GM19239 (cell line): ENCODE data around the gene MRM2.

Experiments used
- DNase-seq: peaks from one replicate; pipeline ENCODE4 v3.0.0; 2011; ENCODE audit warnings: low spot score; ENCODE audit not compliant: insufficient read length
- FAIRE-seq: peaks from 2 replicates; lab custom pipeline; 2011; peaks lifted over from hg19 to GRCh38; lab: Jason Lieb, UNC

Gene MRM2

GRCh38 chr7:2225830-2226229 is 16.2 kb downstream of the MRM2 start:
- no peak for FAIRE-seq

DNA sequence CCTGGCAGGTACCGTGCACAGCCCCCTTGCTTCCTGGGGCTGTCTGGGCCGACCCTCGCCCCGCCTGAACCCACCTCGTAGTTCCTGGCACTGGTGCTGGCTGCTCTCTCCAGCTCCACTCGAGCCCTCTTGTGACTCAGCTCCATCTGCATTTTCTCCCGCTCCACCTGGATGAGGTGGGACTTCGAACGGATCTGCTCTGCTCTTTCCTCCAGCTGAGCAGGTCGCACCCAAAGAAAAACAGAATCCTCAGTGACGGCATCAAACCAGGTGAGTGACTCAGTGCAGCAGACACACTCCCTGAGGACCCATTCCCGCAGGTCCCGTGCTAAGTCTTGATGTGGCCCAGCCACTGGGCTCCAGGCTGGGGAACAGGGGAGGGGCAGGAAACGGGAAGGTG is 16.7 kb downstream of the MRM2 start:
- no peak for DNase-seq
- no peak for FAIRE-seq

More at GRCh38 chr7:2225830-2226229, 16.2 kb downstream of the MRM2 start:
- no peak for DNase-seq

DNA sequence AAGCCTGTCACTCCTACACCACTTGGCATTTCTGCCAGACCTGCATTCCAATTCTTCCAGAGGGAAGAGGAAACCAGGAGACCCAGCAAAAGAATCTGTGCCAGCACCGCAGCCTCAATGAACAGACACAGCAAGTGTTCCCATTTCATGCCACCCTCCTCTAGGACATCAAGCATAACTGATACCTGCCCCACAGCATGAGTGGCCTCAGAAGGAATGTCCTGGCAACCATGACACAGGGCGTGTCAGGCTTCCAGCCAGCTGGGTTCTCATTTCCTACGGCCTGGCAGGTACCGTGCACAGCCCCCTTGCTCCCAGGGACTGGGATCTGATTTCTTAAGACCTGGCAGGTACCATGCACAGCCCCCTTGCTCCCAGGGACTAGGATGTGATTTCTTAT is 17.1 kb downstream of the MRM2 start:
- DNase-seq (no peak), FAIRE-seq (no peak)

DNA sequence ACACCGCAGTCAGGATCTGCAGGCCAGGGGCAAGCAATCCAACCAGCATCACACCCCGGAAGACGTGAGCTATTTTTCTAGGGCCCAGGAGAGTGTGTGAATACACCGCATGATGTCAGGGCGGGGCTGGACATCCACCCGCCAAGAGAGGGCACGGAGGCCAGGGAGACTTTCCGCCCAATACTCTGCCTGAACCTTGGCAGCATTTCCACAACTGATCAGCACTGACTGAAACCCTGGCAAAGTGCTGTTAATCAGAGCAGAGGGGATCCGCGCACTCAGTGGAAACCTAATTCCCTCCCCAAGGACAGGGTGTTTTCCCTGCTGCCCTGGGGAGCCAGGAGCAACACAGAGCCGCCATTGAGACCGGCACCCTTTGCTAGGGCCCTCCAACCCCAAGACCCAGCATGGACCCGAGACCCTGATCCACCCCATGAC is 17.5 kb downstream of the MRM2 start:
- FAIRE-seq (no peak), DNase-seq (no peak)

DNA sequence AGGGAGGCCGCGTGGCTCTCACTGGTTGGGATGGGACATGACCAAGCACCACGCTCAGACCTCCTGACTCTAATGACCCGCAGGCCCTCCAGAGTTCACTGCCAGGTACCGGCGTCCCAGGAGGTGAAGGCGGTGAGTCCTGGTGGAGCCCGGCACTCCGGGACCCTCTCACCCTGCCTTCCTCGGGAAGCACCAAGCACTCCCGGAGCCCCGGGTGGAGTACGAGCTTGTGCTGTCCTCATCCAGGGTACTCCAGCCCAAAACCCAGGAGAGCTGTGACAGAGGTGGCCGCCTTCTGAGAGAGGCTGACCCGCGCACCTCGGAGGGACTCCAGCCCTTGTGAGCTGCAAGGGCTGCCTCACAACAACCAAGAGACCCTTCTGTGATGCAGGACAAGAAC is 18.7 kb downstream of the MRM2 start:
- DNase-seq (no peak), FAIRE-seq (no peak)

DNA sequence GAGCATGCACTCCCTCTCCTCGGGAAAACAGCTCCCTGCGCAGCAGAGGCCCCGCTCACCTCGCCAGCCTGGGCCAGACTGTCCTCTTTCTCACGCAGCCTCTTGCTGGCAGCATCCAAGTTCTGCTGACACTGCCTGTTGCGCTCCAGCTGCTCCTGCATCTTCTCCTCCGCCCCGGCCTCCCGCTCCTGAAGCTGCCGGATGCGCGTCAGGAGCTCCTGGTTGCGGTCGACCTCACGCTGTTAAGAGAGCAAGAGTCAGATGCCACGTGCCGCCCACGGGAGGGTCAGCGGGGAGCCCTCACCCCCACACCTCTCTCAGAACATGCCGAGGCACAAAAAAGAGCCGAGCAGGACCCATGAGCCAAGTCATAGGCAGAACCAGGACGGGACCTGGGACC is 19.5 kb downstream of the MRM2 start:
- DNase-seq (no peak), FAIRE-seq (no peak)

DNA sequence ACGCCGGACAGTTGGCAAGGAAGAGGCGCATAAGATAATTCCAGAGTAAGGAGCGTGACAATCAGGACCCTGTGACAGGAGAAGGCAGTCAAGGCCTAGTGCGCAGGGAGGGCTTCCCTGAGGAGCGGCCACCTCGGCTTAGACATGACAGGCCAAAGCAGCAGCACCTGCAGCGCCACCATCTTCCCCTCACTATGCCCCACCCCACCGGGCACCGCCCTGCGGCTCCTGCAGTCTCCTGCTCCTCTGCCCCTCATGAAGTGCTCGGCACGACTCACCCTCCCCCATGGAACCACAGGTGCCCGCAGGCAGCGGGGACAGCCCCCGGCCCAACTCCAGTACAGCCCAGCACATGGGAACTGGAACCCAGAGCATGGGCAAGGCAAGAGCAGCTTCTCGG is 21.1 kb downstream of the MRM2 start:
- no peak for DNase-seq
- no peak for FAIRE-seq

DNA sequence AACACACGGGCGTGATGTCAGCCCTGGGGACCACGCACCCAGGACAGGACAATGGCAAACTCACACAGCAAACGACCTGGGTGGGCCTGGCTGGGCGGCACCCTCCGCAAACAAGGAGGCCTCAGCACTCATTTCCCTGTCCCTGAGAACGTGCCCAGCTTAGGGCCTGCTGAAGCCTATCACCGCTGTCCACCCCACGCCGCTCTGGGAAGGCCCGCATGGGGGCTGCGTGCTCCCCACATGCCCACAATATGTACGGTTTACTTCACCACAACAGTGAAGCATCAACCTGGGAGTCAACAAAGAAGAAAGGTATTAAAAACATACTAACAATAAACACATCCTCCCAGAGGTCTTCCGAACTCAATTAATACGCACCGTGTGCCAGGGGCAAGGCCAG is 21.5 kb downstream of the MRM2 start:
- FAIRE-seq: no peak
- DNase-seq: no peak

DNA sequence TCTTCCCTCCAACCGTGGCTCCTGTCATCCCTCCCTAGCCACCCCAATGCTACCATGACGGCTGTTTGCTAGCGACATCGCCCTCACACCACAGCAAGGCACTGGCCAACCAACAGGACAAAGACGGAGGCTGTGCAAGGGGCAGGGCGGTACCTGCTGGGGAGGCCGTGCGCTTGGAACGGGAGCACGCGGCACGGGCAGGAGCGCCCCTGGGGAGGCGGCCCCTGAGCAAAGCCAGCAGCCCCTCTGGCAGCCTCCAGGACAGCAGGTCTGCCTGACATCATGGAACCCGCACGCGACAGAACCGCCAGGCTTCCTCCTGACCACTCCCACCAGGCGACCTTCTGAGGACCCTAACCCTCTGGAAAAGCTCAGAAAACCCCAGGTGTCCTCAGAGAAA is 22.0 kb downstream of the MRM2 start:
- FAIRE-seq (no peak), DNase-seq (no peak)

DNA sequence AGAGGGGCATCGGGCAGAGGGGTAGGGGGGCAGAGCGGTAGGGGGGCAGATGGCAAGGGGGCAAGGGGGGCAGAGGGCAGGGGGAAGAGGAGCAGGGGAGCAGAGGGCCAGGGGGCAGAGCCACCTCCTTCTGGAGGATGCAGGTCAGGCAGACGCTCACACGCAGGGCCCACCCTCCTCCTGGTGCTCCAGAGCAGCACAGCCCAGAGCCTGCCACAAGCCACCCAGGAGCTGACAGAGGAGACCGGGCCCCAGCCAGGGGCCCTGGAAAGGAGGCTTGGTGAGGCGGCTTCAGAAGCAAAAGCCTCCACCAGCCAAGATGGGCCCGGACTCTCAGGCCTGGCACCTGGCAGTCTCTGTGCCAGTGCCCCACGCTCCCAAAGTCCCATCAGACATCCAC is 22.4 kb downstream of the MRM2 start:
- DNase-seq (no peak), FAIRE-seq (no peak)

DNA sequence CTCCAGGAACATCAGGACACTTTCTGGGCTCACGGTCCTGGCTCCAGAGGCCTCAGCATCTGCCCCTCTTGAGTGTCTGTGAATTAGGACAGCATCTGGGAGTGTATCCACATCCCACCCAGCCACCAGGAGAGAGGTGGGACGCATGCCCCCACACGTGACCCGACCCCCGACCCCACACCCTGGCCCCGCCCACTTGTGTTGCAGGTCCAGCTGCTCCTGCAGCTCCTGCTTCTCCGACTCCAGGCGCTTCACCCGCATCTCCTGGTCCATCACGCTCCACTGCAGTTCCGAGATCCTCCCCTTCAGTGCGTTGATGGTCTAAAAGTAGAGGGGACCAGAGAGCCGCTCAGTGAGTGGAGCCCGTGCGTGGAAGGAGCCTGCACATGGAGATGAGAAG is 22.9 kb downstream of the MRM2 start:
- DNase-seq (no peak), FAIRE-seq (no peak)

GRCh38 chr7:2218444-2218785 is 23.6 kb downstream of the MRM2 start:
- DNase-seq (no peak), FAIRE-seq (no peak)

DNA sequence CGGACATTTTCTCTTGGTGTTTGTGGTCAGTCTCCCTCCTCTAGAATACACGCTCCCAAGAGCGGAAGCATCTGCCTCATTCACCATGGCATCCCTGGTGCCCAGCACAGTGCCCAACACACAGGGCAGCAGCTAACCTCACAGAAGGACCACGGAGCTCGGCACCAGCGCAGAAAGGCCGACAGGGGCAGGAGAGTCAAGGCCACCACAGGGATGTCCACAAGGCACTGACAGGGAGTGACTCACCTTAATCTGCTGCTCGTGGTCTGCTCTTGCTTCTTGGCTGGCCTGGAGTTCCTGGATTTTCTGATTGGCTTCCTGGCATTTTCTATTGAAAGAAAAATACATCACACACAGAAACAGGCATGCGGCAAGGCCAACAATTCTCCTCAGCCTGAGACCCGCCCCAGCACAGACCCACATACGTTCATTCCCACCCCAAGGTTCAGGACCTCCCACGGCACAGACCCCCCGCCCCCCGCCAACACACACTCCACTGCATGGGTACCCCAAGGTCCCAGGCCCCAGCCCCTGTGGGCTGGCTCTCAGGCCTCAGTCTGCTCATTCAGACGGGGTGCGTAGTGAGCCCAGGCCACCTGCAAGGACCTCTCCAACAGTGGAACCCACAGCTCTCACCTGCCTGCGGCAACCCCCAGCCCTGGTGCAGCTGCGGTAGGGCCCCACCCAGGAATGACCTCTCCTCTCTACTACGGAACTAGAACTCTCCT is 24.1 kb downstream of the MRM2 start:
- DNase-seq (no peak), FAIRE-seq (no peak)

GRCh38 chr7:2217206-2217605 is 24.8 kb downstream of the MRM2 start:
- no peak for FAIRE-seq
- no peak for DNase-seq

GRCh38 chr7:2215851-2216250 is 26.2 kb downstream of the MRM2 start:
- DNase-seq: no peak
- FAIRE-seq: no peak

- FAIRE-seq (no peak), DNase-seq (no peak)
These were observed 27.4 kb downstream of the MRM2 start for GRCh38 chr7:2214636-2215035.

DNA sequence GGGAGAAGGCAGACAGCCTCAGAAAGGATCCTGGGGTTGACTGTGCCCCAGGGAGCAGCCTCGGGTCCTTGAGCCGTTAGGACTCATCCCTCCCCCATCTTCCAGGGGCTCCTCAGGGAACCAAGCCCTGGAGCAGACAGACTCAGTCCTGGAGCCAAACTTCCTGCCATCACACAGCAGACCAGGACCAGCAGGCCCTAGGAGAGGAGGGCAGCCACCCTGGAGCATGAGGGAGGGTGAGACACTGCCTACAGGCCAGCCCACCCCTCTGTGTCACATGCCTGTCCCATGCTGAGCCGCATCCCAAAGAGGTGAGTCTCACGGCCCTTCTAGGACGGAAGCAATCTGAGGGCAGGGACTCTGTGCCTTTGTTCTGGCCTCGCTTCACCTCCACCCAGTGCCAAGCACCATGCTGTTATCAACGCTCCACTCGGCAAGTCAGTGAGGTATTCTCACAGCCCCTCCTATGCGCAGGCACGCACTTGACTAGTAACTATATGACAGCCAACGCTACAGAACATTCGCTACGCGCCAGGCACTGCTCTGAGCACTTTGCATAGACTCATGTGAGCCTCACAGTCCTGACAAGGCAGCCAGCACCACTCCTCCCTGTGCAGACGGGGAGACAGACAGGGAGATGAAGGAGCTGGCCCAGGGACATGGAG is 28.3 kb downstream of the MRM2 start:
- DNase-seq (no peak), FAIRE-seq (no peak)

- DNase-seq: no peak
- no peak for FAIRE-seq
These were observed 29.1 kb downstream of the MRM2 start for GRCh38 chr7:2212906-2213305.

DNA sequence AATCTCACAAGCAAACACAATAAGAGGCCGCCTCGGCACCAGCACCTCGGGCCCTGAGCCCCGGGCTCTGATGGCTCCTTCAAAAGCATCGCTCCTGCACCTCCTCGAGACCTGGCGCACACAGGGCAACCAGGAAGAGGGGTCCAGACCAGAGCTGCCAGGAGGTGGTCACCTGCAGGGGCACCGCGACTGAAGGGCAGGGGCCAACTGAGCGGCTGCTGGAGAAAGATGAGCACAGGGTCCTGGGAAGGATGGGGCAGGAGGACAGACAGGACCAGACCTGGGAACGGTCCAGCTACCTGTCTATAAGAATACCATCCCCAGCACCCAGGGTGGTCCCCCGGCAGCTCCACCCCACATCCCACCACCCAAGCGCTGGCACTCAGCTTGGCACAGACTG is 30.1 kb downstream of the MRM2 start:
- no peak for FAIRE-seq
- DNase-seq: no peak

GRCh38 chr7:2211259-2211880 is 30.6 kb downstream of the MRM2 start:
- FAIRE-seq (no peak), DNase-seq (no peak)

DNA sequence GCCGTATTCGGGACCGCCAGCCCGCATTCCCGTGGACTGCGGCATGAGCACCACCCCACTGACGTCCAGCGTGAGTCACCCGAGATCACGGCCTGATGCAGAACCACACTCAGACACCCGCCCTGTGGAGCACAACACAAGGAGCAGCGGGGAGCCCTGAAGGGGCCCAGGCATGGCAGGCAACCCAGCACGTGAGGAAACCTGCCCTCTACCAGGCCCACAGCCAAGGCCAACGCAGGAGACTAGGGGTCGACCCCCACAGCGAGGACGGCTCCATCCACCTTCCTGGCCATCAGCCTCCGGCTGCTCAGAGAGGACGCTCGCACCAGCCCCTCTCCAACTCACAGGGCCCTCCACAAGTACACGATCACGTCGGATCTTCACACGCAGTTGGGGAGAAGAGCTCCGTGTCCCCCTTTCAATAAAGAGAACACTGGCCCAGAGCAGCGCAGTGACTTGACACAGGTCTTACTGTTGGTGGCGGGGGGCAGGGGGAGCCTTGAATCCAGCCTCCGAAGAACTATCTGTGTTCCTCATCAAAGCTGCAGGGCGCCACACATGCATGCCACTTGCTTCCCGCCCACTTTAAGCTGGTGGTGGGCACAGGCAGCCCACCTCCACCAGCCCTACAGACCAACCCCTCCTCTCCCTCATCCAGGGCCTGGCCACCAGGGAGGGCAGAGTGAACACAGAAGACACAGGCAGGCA is 31.3 kb downstream of the MRM2 start:
- FAIRE-seq: no peak
- no peak for DNase-seq
